ENCODE measurements around the gene LYPD4.

LYPD4 gene

GRCh38 chr19:41849067-41849466 is 4.6 kb upstream of the LYPD4 start:
- DNase-seq, result no peak

GRCh38 chr19:41848666-41849065 is 4.2 kb upstream of the LYPD4 start:
- DNase-seq, result no peak

- no peak for DNase-seq
These were observed 3.0 kb upstream of the LYPD4 start for GRCh38 chr19:41847351-41848105.

GRCh38 chr19:41845051-41845590 is 638 bp upstream of the LYPD4 start:
- DNase-seq, result no peak

DNA sequence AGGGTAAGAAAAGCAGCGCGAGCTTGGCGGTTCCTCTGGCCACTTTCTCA is 343 bp upstream of the LYPD4 start, which contains the start of gene DMRTC2:
Gene DMRTC2, plus strand, starts transcription at position 42 of the 50 bp plus-strand sequence. CDS start 2,387 bp downstream, outside the sequence.
- DNase-seq, result no peak

GRCh38 chr19:41843371-41843770 is 1.1 kb downstream of the LYPD4 start:
- no peak for DNase-seq

DNA sequence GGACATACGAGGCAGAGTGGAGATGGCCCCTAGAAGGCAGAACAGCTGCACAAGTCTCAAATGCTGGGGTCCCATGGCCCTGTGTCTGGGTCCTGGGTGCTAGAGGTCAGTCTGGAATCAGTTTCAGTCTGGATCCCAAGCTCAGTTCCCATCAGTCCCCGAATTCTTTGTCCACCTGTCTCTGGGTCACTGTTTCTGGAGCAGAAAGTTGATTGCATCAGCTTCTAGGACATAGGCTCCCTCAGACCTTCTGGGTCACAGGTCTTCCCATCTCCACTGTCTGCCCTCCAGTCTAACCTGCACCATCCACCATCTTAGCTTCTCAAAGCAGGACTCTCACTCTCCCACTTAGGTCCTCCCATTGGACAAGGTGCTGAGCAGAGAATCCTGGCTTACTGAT is 5.3 kb downstream of the LYPD4 start:
- DNase-seq, result no peak

GRCh38 chr19:41837981-41838708 is 6.3 kb downstream of the LYPD4 start:
- no peak for DNase-seq

- DNase-seq, result no peak
These were observed 23.3 kb downstream of the LYPD4 start for GRCh38 chr19:41821003-41821735.

- no peak for DNase-seq
These were observed 27.7 kb downstream of the LYPD4 start for GRCh38 chr19:41816761-41817160.

- no peak for DNase-seq
These were observed 29.2 kb downstream of the LYPD4 start for GRCh38 chr19:41815301-41815700.

DNA sequence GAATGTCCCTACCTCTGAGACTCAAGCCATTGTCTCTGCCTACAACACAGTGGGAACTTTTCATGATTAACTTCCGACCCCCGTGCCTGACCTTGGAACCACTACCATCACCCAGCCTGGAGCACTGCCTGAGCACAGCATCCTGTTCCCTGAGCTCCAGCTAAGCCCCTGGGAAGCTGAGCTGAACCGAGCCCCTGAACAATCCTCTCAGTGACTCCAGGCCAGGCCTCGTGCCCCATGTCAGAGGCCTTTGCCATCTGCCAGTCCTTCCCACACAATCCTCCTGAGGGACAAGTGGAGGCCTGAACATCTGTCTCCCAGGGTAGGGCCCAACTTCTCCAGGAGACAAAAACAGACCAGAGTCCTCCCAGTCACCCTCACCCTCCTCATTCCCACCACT is 30.6 kb downstream of the LYPD4 start:
- DNase-seq, result no peak

DNA sequence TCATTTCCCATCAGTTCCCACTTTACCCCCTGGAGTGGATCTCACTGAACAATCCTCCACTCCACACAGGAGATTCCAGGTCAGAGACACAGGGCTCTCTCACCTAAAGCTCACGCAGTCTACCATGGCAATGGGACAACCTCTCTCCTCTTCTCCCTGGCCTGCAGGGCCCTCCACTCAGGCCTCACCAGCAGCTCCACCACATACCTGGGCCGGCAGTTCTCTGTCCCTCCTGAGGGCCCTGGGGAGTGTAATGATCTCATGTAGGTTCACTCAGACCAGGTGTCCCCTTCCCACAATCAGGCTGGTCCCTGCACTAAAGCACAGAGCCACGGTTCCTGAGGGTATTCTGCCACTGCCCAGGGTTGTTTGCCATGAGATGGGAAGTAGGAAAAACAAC is 32.5 kb downstream of the LYPD4 start:
- no peak for DNase-seq

DNA sequence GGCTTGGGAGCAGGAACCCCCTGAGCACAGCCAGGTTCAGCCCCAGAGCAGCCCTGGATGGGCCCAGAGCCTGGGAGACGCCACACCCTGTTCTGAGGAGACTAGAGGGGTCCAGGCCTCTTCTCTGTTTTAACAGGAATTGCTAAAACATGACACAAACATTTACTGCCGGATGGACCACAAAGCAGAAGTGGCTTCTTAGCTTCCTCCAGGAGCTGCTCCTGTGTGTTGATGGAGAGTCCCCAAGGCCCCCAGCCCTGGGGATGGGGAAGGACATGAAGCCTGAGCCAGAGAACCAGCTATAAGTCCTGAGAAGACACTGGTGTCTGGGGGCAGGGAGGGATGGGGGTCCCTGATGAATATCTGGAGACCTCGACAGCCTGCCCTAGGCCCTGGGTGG is 33.4 kb downstream of the LYPD4 start:
- DNase-seq, result no peak

- DNase-seq, result no peak
These were observed 34.2 kb downstream of the LYPD4 start for GRCh38 chr19:41810301-41810700.

- DNase-seq, result no peak
These were observed 35.6 kb downstream of the LYPD4 start for GRCh38 chr19:41808663-41809566.

GRCh38 chr19:41807176-41807575 is 37.3 kb downstream of the LYPD4 start:
- DNase-seq, result no peak

DNA sequence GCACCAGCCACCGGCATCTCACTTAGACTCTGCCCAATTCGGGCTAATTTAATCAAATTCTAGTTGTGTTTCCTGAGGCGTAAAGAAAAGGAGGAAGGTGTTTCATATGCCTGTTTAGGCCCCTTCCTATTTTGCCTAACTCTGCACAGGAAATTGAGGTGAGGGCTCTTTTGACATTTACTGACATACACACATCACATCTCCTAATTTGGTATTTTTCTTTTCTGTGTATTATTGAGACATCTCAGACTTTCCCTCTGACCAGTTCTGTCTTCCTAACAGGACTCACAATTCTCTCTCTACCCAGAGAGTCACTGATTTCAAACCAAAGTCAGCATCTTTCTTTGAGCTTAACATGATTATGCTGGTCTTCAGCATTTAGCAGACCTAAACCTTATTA is 40.1 kb downstream of the LYPD4 start:
- no peak for DNase-seq

GRCh38 chr19:41802770-41803169 is 41.7 kb downstream of the LYPD4 start:
- no peak for DNase-seq

DNA sequence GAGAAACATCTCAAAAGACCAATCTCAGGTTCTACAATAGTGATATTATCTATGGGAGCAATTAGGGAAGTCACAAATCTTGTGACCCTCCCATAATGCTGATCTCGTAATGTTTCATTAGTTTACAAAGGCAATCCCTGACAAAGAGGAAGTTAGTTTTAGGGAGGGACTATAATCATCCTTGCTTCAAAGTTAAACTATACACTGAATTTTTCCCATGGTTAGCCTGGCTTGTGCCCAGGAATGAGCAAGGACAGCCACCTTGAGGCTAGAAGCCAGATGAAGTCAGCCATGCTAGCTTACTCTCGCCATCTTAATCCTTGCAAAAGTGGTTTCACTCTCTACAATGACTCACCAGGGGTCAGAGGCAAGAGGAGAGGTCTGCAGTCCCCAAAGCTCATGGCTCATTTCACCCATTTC is 42.7 kb downstream of the LYPD4 start:
- DNase-seq, result no peak

GRCh38 chr19:41801031-41801430 is 43.5 kb downstream of the LYPD4 start:
- DNase-seq, result no peak

- DNase-seq, result no peak
These were observed 45.0 kb downstream of the LYPD4 start for GRCh38 chr19:41799444-41800000.

DNA sequence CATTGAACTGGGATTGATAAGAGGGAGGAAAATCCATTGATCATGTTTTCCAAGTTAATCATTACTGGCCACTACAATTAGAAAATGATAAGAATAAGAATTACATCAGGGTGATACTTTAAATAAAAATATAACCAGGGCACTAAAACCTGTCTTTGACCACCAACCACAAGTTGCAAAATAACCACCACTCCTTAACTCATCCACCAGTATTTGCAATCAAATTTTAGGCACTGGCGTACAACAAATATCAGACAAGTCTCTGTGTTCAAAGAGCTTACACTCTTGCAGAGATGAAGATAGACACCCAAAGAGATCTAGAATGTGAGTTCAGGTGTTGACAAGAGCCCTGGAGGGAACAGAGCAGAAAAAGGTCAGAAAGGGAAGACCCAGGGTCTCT is 47.6 kb downstream of the LYPD4 start:
- no peak for DNase-seq

Data from NCI-H446 treated with DMSO at 0.1 percent for 48 hours (cell line).